DMS53 treated with DMSO at 0.1 percent for 48 hours (cell line): Measurements from ENCODE around the gene NTM.
A peak's percentile ranks its signal among the peaks of the same experiment; 100 is the strongest.

ENCODE experiments used
- DNase-seq: peaks from one replicate; lab custom pipeline; 2025; ENCODE audit not compliant: unreplicated experiment; lab: John Stamatoyannopoulos, UW

The NTM gene

GRCh38 chr11:131977231-131977630 is 606.8 kb downstream of the NTM start:
- no peak for DNase-seq

- DNase-seq = no peak
Measured at GRCh38 chr11:131977854-131978253, 607.4 kb downstream of the NTM start.

- no peak for DNase-seq
Measured at GRCh38 chr11:131978351-131978750, 607.9 kb downstream of the NTM start.

- DNase-seq = no peak
Measured at GRCh38 chr11:131979364-131979763, 608.9 kb downstream of the NTM start.

GRCh38 chr11:131980199-131980598 is 609.8 kb downstream of the NTM start:
- DNase-seq = no peak

- no peak for DNase-seq
Measured at GRCh38 chr11:131980888-131981668, 610.7 kb downstream of the NTM start.

GRCh38 chr11:131982154-131982553 is 611.7 kb downstream of the NTM start:
- no peak for DNase-seq

GRCh38 chr11:131985846-131986301 is 615.5 kb downstream of the NTM start:
- no peak for DNase-seq

GRCh38 chr11:131987703-131988102 is 617.3 kb downstream of the NTM start:
- DNase-seq = peak; percentile 50

GRCh38 chr11:131991606-131992005 is 621.2 kb downstream of the NTM start:
- no peak for DNase-seq

- no peak for DNase-seq
Measured at GRCh38 chr11:131993246-131993645, 622.8 kb downstream of the NTM start.

GRCh38 chr11:131998020-131998419 is 627.6 kb downstream of the NTM start:
- no peak for DNase-seq

- DNase-seq = no peak
Measured at GRCh38 chr11:131999084-131999483, 628.7 kb downstream of the NTM start.

GRCh38 chr11:131999955-132000354 is 629.5 kb downstream of the NTM start:
- DNase-seq = no peak

GRCh38 chr11:132005887-132006286 is 635.5 kb downstream of the NTM start:
- no peak for DNase-seq

- no peak for DNase-seq
Measured at GRCh38 chr11:132006884-132007580, 636.6 kb downstream of the NTM start.

- no peak for DNase-seq
Measured at GRCh38 chr11:132008226-132008625, 637.8 kb downstream of the NTM start.

- no peak for DNase-seq
Measured at GRCh38 chr11:132008872-132009271, 638.5 kb downstream of the NTM start.

- DNase-seq = no peak
Measured at GRCh38 chr11:132020001-132020400, 649.6 kb downstream of the NTM start.

GRCh38 chr11:132022285-132022684 is 651.9 kb downstream of the NTM start:
- DNase-seq = no peak

GRCh38 chr11:132022733-132023478 is 652.5 kb downstream of the NTM start:
- no peak for DNase-seq
